H9 (cell line): ENCODE measurements around the gene DCTN2. TPM values are rescaled to one million over a fixed set of nuclear protein-coding genes. Genes with fewer than 3 reads are reported as not detected.

ENCODE experiments used
- DNase-seq: peaks from one replicate; pipeline ENCODE4 v3.0.0-alpha.2; 2017
- H2AFZ ChIP-seq: one replicate; pipeline ENCODE4 v1.6.1; 2013; ENCODE audit warnings: mild to moderate bottlenecking, low read length, control low read depth, moderate library complexity
- H2AK5ac ChIP-seq: 2 replicates; pipeline ENCODE4 v1.6.1; 2013; ENCODE audit warnings: low read length, control low read depth, mixed read lengths; ENCODE audit not compliant: insufficient read length
- H2BK120ac ChIP-seq: one replicate; pipeline ENCODE4 v1.6.1; 2013; ENCODE audit warnings: low read depth, mild to moderate bottlenecking, low read length, control low read depth, inconsistent platforms; ENCODE audit not compliant: poor library complexity, severe bottlenecking
- H2BK12ac ChIP-seq: 2 replicates; pipeline ENCODE4 v1.6.1; 2013; ENCODE audit warnings: low read length, control low read depth, mixed read lengths, low read depth; ENCODE audit not compliant: insufficient read length
- H2BK15ac ChIP-seq: 2 replicates; pipeline ENCODE4 v1.6.1; 2013; ENCODE audit warnings: low read depth, low read length, control low read depth
- H2BK20ac ChIP-seq: one replicate; pipeline ENCODE4 v1.6.1; 2013; ENCODE audit warnings: low read depth, mild to moderate bottlenecking, low read length, control low read depth, inconsistent platforms; ENCODE audit not compliant: poor library complexity, severe bottlenecking
- H2BK5ac ChIP-seq: 2 replicates; pipeline ENCODE4 v1.6.1; 2013; ENCODE audit warnings: low read length, control low read depth, mixed read lengths; ENCODE audit not compliant: insufficient read length
- H3K14ac ChIP-seq: 2 replicates; pipeline ENCODE4 v1.6.1; 2013; ENCODE audit warnings: low read length, control low read depth; ENCODE audit not compliant: insufficient read depth
- H3K18ac ChIP-seq: 2 replicates; pipeline ENCODE4 v1.6.1; 2013; ENCODE audit warnings: low read depth, mild to moderate bottlenecking, mixed read lengths, low read length, control low read depth; ENCODE audit not compliant: insufficient read length
- H3K23ac ChIP-seq: 2 replicates; pipeline ENCODE4 v1.6.1; 2013; ENCODE audit warnings: low read length, control low read depth, mixed read lengths, low read depth; ENCODE audit not compliant: insufficient read length
- H3K23me2 ChIP-seq: 2 replicates; pipeline ENCODE4 v1.6.1; 2013; ENCODE audit warnings: low read depth, mild to moderate bottlenecking, mixed read lengths, low read length, control low read depth; ENCODE audit not compliant: insufficient read length, poor library complexity, severe bottlenecking
- H3K27ac ChIP-seq: 2 replicates; pipeline ENCODE4 v1.5.1; 2013; ENCODE audit warnings: low read length, control low read depth, mixed read lengths, low read depth; ENCODE audit not compliant: insufficient read length
- H3K27me3 ChIP-seq: 2 replicates; pipeline ENCODE4 v1.6.1; 2013; ENCODE audit warnings: low read length, control low read depth, inconsistent platforms; ENCODE audit not compliant: insufficient read depth
- H3K4ac ChIP-seq: 2 replicates; pipeline ENCODE4 v1.6.1; 2013; ENCODE audit warnings: low read depth, mild to moderate bottlenecking, control low read depth, inconsistent platforms, low read length, moderate library complexity
- H3K4me1 ChIP-seq: 2 replicates; pipeline ENCODE4 v1.6.1; 2013; ENCODE audit warnings: low read length, control low read depth, inconsistent platforms; ENCODE audit not compliant: insufficient read depth
- H3K4me2 ChIP-seq: 2 replicates; pipeline ENCODE4 v1.6.1; 2013; ENCODE audit warnings: low read length, control low read depth, mixed read lengths; ENCODE audit not compliant: insufficient read length, insufficient read depth
- H3K56ac ChIP-seq: 2 replicates; pipeline ENCODE4 v1.6.1; 2013; ENCODE audit warnings: low read depth, mild to moderate bottlenecking, mixed read lengths, low read length, control low read depth; ENCODE audit not compliant: insufficient read length
- H3K79me1 ChIP-seq: 2 replicates; pipeline ENCODE4 v1.6.1; 2013; ENCODE audit warnings: low read depth, mild to moderate bottlenecking, moderate library complexity, low read length, control low read depth, inconsistent platforms; ENCODE audit not compliant: insufficient read depth, poor library complexity, severe bottlenecking
- H3K79me2 ChIP-seq: 2 replicates; pipeline ENCODE4 v1.6.1; 2013; ENCODE audit warnings: low read length, control low read depth, inconsistent platforms; ENCODE audit not compliant: insufficient read depth
- H3K9ac ChIP-seq: 2 replicates; pipeline ENCODE4 v1.6.1; 2013; ENCODE audit warnings: low read length, control low read depth, mixed read lengths; ENCODE audit not compliant: insufficient read length; ENCODE audit errors: extremely low read depth
- H3K9me3 ChIP-seq: one replicate; pipeline ENCODE4 v1.6.1; 2013; ENCODE audit warnings: low read depth, low read length, inconsistent platforms; ENCODE audit not compliant: control insufficient read depth
- H3T11ph ChIP-seq: one replicate; pipeline ENCODE4 v1.6.1; 2013; ENCODE audit warnings: mild to moderate bottlenecking, low read length, control low read depth, inconsistent platforms
- H4K20me1 ChIP-seq: one replicate; pipeline ENCODE4 v1.6.1; 2013; ENCODE audit not compliant: control insufficient read depth, insufficient read length, insufficient read depth
- H4K5ac ChIP-seq: 2 replicates; pipeline ENCODE4 v1.6.1; 2013; ENCODE audit warnings: low read depth, mild to moderate bottlenecking, mixed read lengths, low read length, control low read depth; ENCODE audit not compliant: insufficient read length
- H4K8ac ChIP-seq: replicated peaks from 2 replicates; pipeline ENCODE4 v1.6.1; 2013; ENCODE audit warnings: low read length, control low read depth, mixed read lengths, low read depth; ENCODE audit not compliant: insufficient read length
- H4K91ac ChIP-seq: 2 replicates; pipeline ENCODE4 v1.6.1; 2013; ENCODE audit warnings: low read depth, mild to moderate bottlenecking, moderate library complexity, mixed read lengths, low read length, control low read depth; ENCODE audit not compliant: insufficient read length
- H3K27ac Mint-ChIP-seq, 3 experiments: 2 replicates in 2 of 3; 3 replicates in 1 of 3; pipeline ENCODE4 v1.8.0; 2020 to 2021; ENCODE audit warnings: mixed read lengths in 3 of 3, mild to moderate bottlenecking in 1 of 3, moderate library complexity in 1 of 3
- H3K27me3 Mint-ChIP-seq: 2 replicates; pipeline ENCODE4 v1.8.0; 2021; ENCODE audit warnings: low read depth, mild to moderate bottlenecking, moderate library complexity, mixed read lengths
- H3K36me3 Mint-ChIP-seq, 3 experiments: 2 replicates in 2 of 3; 3 replicates in 1 of 3; pipeline ENCODE4 v1.8.0; 2020 to 2021; ENCODE audit warnings: low read depth in 3 of 3, mixed read lengths in 3 of 3; ENCODE audit not compliant: insufficient read depth in 1 of 3
- H3K4me1 Mint-ChIP-seq, 2 experiments: 2 replicates each; pipeline ENCODE4 v1.8.0; 2020; ENCODE audit warnings: mixed read lengths in 2 of 2
- H3K4me3 Mint-ChIP-seq, 2 experiments: 2 replicates in 1 of 2; 3 replicates in 1 of 2; pipeline ENCODE4 v1.8.0; 2020 to 2021; ENCODE audit warnings: mild to moderate bottlenecking in 2 of 2, mixed read lengths in 2 of 2, moderate library complexity in 1 of 2
- H3K9me3 Mint-ChIP-seq, 2 experiments: 2 replicates in 1 of 2; 3 replicates in 1 of 2; pipeline ENCODE4 v1.8.0; 2020; ENCODE audit warnings: mild to moderate bottlenecking in 2 of 2, mixed read lengths in 2 of 2, moderate library complexity in 1 of 2
- WGBS: extraction: QIAGEN DNeasy Blood & Tissue Kit; methylation state at CpG from one replicate; pipeline ENCODE4 v1.1.7; 2013; ENCODE audit warnings: missing lambda C conversion rate, low lambda C conversion rate, mixed read lengths; ENCODE audit not compliant: insufficient read length; ENCODE audit errors: extremely low coverage; 5-methylcytosine and 5-hydroxymethylcytosine counted together
- total RNA-seq: library from RNA; stranded (reverse); gene quantifications from 2 replicates; pipeline ENCODE4 v1.2.1, GENCODE V29; 2021
- TF ChIP-seq, protein P1 (sequence below): fragments of 200-600 bp; sonication (generic); conservative IDR thresholded peaks from 3 replicates; pipeline ENCODE4 v1.8.0; 2021; ENCODE audit warnings: antibody characterized with exemption, mild to moderate bottlenecking

The DCTN2 gene
- total RNA-seq, 1 experiment from 2014 or later: 97.7 TPM

- H3K18ac ChIP-seq: no peak overlapping the region
- Mint-ChIP-seq H3K36me3 (peaks cover 47 to 86% (median 75%) of the 10 kb centered on the region in 3 experiments), H3K4me3 (no peak overlapping the region)
Measured at GRCh38 chr12:57575771-57576612, 29.0 kb upstream of the DCTN2 start.

More at GRCh38 chr12:57575771-57576612, 29.0 kb upstream of the DCTN2 start:
- Mint-ChIP-seq H3K27me3 (no peaks in the 10 kb centered on the region), H3K27ac (no peak overlapping the region; a peak in 1 of 7 replicates), H3K4me1 (no peaks in the 10 kb centered on the region), H3K9me3 (no peaks in the 10 kb centered on the region)
- Histone ChIP-seq H3K9ac (no peak overlapping the region), H3K4ac (no peak overlapping the region), H3K4me1 (no peaks in the 10 kb centered on the region), H3K27me3 (no peaks in the 10 kb centered on the region), H2BK5ac (no peak overlapping the region), H3K23ac (no peak overlapping the region), H3K79me1 (no peaks in the 10 kb centered on the region), H2BK120ac (no peak overlapping the region), H2BK20ac (no peak overlapping the region), H3K79me2 (0 out of 2 replicates have a peak, but pooled peaks cover 2% of the 10 kb centered on the region), H2BK12ac (no peak overlapping the region), H3K14ac (no peak overlapping the region), H4K8ac (no peak overlapping the region), H4K91ac (no peak overlapping the region), H2AFZ (no peak overlapping the region), H3K9me3 (no peaks in the 10 kb centered on the region), H3T11ph (no peak overlapping the region), H2BK15ac (no peak overlapping the region), H2AK5ac (no peak overlapping the region), H4K5ac (no peak overlapping the region), H4K20me1 (no peaks in the 10 kb centered on the region), H3K4me2 (no peak overlapping the region), H3K27ac (no peak overlapping the region), H3K56ac (no peak overlapping the region), H3K23me2 (no peaks in the 10 kb centered on the region)
- no CpG with 5 or more reads among the region's 12 CpGs for WGBS
- no peak for DNase-seq
- TF ChIP-seq, protein P1, sequence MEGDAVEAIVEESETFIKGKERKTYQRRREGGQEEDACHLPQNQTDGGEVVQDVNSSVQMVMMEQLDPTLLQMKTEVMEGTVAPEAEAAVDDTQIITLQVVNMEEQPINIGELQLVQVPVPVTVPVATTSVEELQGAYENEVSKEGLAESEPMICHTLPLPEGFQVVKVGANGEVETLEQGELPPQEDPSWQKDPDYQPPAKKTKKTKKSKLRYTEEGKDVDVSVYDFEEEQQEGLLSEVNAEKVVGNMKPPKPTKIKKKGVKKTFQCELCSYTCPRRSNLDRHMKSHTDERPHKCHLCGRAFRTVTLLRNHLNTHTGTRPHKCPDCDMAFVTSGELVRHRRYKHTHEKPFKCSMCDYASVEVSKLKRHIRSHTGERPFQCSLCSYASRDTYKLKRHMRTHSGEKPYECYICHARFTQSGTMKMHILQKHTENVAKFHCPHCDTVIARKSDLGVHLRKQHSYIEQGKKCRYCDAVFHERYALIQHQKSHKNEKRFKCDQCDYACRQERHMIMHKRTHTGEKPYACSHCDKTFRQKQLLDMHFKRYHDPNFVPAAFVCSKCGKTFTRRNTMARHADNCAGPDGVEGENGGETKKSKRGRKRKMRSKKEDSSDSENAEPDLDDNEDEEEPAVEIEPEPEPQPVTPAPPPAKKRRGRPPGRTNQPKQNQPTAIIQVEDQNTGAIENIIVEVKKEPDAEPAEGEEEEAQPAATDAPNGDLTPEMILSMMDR: no peak
